Endothelial cell of umbilical vein (primary cell): ENCODE data around the gene UCKL1. TPM values are rescaled to one million over a fixed set of nuclear protein-coding genes. Genes with fewer than 3 reads are reported as not detected.

Experiments
- BruUV-seq: library from RNA; stranded (reverse); fragments of 400-500 nt; replicated peaks from 2 replicates; lab custom pipeline; 2021; lab: Mats Ljungman, UMichigan
- CTCF ChIA-PET: fragments of 300-600, 350-600 bp; sonication (Branson Sonifier 250); formaldehyde crosslinking; loops from one replicate; lab custom pipeline; 2021; ENCODE audit warnings: antibody characterized with exemption, inconsistent platforms; lab: Charles Lee
- POLR2A ChIA-PET: fragments of 300-600, 350-600 bp; sonication (Branson Sonifier 250); formaldehyde crosslinking; loops from one replicate; lab custom pipeline; 2021; ENCODE audit warnings: antibody characterized with exemption, inconsistent platforms; lab: Charles Lee
- DNase-seq: peaks from one replicate; pipeline ENCODE4 v3.0.0-alpha.2; 2011; ENCODE audit warnings: low read depth, low spot score
- FAIRE-seq: peaks from 2 replicates; lab custom pipeline; 2011; peaks lifted over from hg19 to GRCh38; lab: Jason Lieb, UNC
- H2AFZ ChIP-seq: 2 replicates; pipeline ENCODE4 v1.6.0; 2012; ENCODE audit warnings: low read depth, low read length, control low read depth, inconsistent platforms
- H3K27ac ChIP-seq: 2 replicates; pipeline ENCODE4 v1.5.1; 2011; ENCODE audit warnings: low read depth, mild to moderate bottlenecking, control low read depth, low read length, moderate library complexity; ENCODE audit not compliant: insufficient read depth
- H3K27me3 ChIP-seq, 2 experiments: 2 replicates each; pipeline versions ENCODE4 v1.6.0 to v1.6.1; 2011; ENCODE audit warnings: low read length in 2 of 2, mixed read lengths in 1 of 2; ENCODE audit not compliant: control insufficient read depth in 2 of 2, insufficient read depth in 2 of 2
- H3K36me3 ChIP-seq, 2 experiments: 2 replicates in 1 of 2; 3 replicates in 1 of 2; pipeline ENCODE4 v1.5.1; 2011; ENCODE audit warnings: low read length in 2 of 2, mild to moderate bottlenecking in 1 of 2, moderate library complexity in 1 of 2; ENCODE audit not compliant: control insufficient read depth in 2 of 2, insufficient read depth in 2 of 2; ENCODE audit errors: extremely low read depth in 1 of 2
- H3K4me1 ChIP-seq: 3 replicates; pipeline ENCODE4 v1.5.1; 2011; ENCODE audit warnings: mild to moderate bottlenecking, low read length; ENCODE audit not compliant: control insufficient read depth, insufficient read depth; ENCODE audit errors: extremely low read depth
- H3K4me2 ChIP-seq: 2 replicates; pipeline ENCODE4 v1.6.1; 2011; ENCODE audit warnings: low read length, control low read depth, mixed read lengths; ENCODE audit not compliant: insufficient read depth
- H3K4me3 ChIP-seq, 3 experiments: fragments of 200-600 bp in 1 of 3; sonication (generic), shearing (Covaris generic) in 1 of 3; replicated peaks in 1 of 3; 2 replicates each; pipeline ENCODE4 v1.5.1; 2011 to 2016; ENCODE audit warnings: control low read depth in 3 of 3, low read length in 3 of 3, mild to moderate bottlenecking in 2 of 3, inconsistent platforms in 1 of 3, low read depth in 1 of 3, moderate library complexity in 1 of 3; ENCODE audit not compliant: insufficient read depth in 1 of 3
- H3K79me2 ChIP-seq: 2 replicates; pipeline ENCODE4 v1.6.0; 2012; ENCODE audit warnings: low read length, inconsistent platforms; ENCODE audit not compliant: control insufficient read depth, insufficient read depth
- H3K9ac ChIP-seq: replicated peaks from 2 replicates; pipeline ENCODE3; 2011; ENCODE audit warnings: low read length, control low read depth; ENCODE audit not compliant: insufficient read depth; ENCODE audit errors: extremely low read depth
- H3K9me1 ChIP-seq: replicated peaks from 3 replicates; pipeline ENCODE4 v1.6.0; 2011; ENCODE audit warnings: mild to moderate bottlenecking, low read length; ENCODE audit not compliant: control insufficient read depth, insufficient read depth; ENCODE audit errors: extremely low read depth
- H3K9me3 ChIP-seq: replicated peaks from 2 replicates; pipeline ENCODE4 v1.5.1; 2012; ENCODE audit warnings: low read length, inconsistent platforms; ENCODE audit not compliant: control insufficient read depth, insufficient read depth
- H4K20me1 ChIP-seq: replicated peaks from 2 replicates; pipeline ENCODE3; 2011; ENCODE audit warnings: mild to moderate bottlenecking, low read length; ENCODE audit not compliant: control insufficient read depth, insufficient read depth; ENCODE audit errors: extremely low read depth
- EZH2 ChIP-seq: IDR thresholded peaks from 2 replicates; pipeline ENCODE4 v1.6.1; 2012; ENCODE audit warnings: borderline replicate concordance, low read depth, mild to moderate bottlenecking, moderate library complexity, low read length, inconsistent platforms; ENCODE audit not compliant: severe bottlenecking
- FOS ChIP-seq: IDR thresholded peaks from 2 replicates; pipeline ENCODE4 v1.6.1; 2011; ENCODE audit warnings: mild to moderate bottlenecking, low read length, moderate library complexity, borderline replicate concordance; ENCODE audit not compliant: insufficient read depth
- GATA2 ChIP-seq: IDR thresholded peaks from 2 replicates; pipeline ENCODE4 v1.7.0; 2011; ENCODE audit warnings: low read depth, mild to moderate bottlenecking, moderate library complexity, mixed read lengths, low read length; ENCODE audit not compliant: insufficient read length, insufficient read depth
- JUN ChIP-seq: IDR thresholded peaks from 2 replicates; pipeline ENCODE4 v1.6.1; 2011; ENCODE audit warnings: borderline replicate concordance, low read depth; ENCODE audit not compliant: insufficient read length, insufficient read depth
- MYC ChIP-seq: IDR thresholded peaks from one replicate; pipeline ENCODE4 v1.6.1; 2011; ENCODE audit warnings: mild to moderate bottlenecking, low read depth, low read length
- POLR2A ChIP-seq: IDR thresholded peaks from 2 replicates; pipeline ENCODE4 v1.6.1; 2012; ENCODE audit warnings: low read depth, mild to moderate bottlenecking, control low read depth, low read length
- POLR2AphosphoS5 ChIP-seq: IDR thresholded peaks from 2 replicates; pipeline ENCODE4 v1.6.1; 2012; ENCODE audit warnings: low read depth, mild to moderate bottlenecking, control low read depth, low read length, moderate library complexity; ENCODE audit not compliant: insufficient read depth
- dilution Hi-C: fragments of 300-500 bp; cut with MboI; formaldehyde crosslinking; loops from one replicate; pipeline ENCODE4 v1.15.0; 2019; ENCODE audit warnings: low sequenced_read_pairs; ENCODE audit not compliant: extremely low pct_ligation_motif_present
- intact Hi-C: fragments of 100-400 bp; cut with micrococcal nuclease; formaldehyde crosslinking; loops from one replicate; pipeline ENCODE4 v1.10.0; 2022
- polyA plus RNA-seq, 4 experiments: library from polyadenylated mRNA; depleted of rRNA in 3 of 4; stranded (reverse) in 3 of 4; unstranded in 1 of 4; fragments of >200 nt; gene quantifications; 2 replicates each; pipeline versions ENCODE4 v1.2.1 to v1.2.3, GENCODE V29; 2011 to 2012; ENCODE audit warnings: missing spikeins in 1 of 4
- total RNA-seq: library from RNA; stranded (reverse); gene quantifications from 2 replicates; pipeline ENCODE4 v1.2.3, GENCODE V29; 2021
- TF ChIP-seq, protein P1 (sequence below), 2 donors: IDR thresholded peaks; 1 replicate in 1 of 2; 2 replicates in 1 of 2; pipeline ENCODE4 v1.5.1; 2011; ENCODE audit warnings: low read length in 2 of 2, mild to moderate bottlenecking in 2 of 2, moderate library complexity in 2 of 2, control low read depth in 1 of 2, inconsistent platforms in 1 of 2, low read depth in 1 of 2; ENCODE audit not compliant: insufficient read depth in 1 of 2; ENCODE audit errors: extremely low read depth in 1 of 2
- TF ChIP-seq, protein P2 (sequence below): IDR thresholded peaks from 2 replicates; pipeline ENCODE4 v1.6.1; 2011; ENCODE audit not compliant: insufficient read depth, insufficient read length

UCKL1 gene
- total and polyA plus RNA-seq, 2 donors (not counting 3 experiments of a cell fraction or from before 2014, with no cell fraction given) = 51.1 to 78.8 TPM

DNA sequence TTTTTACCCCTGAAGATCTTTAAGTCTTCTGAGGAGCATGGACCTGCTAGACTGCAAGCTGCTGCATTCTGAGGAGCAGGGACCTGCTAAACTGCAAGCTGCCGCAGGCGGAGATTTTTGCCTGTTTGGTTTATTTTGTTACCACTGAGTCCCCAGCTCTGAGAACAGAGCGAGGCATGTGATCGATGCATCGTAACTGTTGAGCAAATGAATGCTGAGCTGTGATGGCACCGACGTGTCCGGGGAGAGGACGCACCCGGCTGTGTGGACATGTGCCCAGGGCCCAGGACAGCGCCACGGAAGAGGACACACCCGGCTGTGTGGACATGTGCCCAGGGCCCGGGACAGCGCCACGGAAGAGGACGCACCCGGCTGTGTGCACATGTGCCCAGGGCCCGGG lies 37.1 kb downstream of the UCKL1 start:
- dilution Hi-C loops = no loop called here
- no TSS peak for BruUV-seq
- no peak overlapping the region for H3K27ac ChIP-seq
- no peaks in the 10 kb centered on the region for H3K27me3 ChIP-seq
- no peak overlapping the region for H2AFZ ChIP-seq
- ChIA-PET POLR2A (no interaction called here), CTCF (interaction anchor here (1.1 kb wide), 1 partner anchor 13 kb away, joined by 3 read pairs; no protein-coding TSS in a partner anchor)
- FAIRE-seq = no peak
- no peak overlapping the region for H3K9ac ChIP-seq
- peaks cover 0 to 9% of the 10 kb centered on the region in 2 experiments for H3K36me3 ChIP-seq
- intact Hi-C loops = no loop called here
- no peaks in the 10 kb centered on the region for H3K9me1 ChIP-seq
- H3K79me2 ChIP-seq = peaks cover 79% of the 10 kb centered on the region
- H3K9me3 ChIP-seq = no peaks in the 10 kb centered on the region
- no peak for DNase-seq
- H3K4me2 ChIP-seq = no peak overlapping the region
- H4K20me1 ChIP-seq = peaks cover 1% of the 10 kb centered on the region
- no peaks in the 10 kb centered on the region for H3K4me1 ChIP-seq
- H3K4me3 ChIP-seq = no peak overlapping the region
- TF ChIP-seq JUN (no peak), GATA2 (no peak), FOS (no peak), MYC (no peak), POLR2AphosphoS5 (no peak), POLR2A (no peak), EZH2 (no peak)
- TF ChIP-seq, protein P1, sequence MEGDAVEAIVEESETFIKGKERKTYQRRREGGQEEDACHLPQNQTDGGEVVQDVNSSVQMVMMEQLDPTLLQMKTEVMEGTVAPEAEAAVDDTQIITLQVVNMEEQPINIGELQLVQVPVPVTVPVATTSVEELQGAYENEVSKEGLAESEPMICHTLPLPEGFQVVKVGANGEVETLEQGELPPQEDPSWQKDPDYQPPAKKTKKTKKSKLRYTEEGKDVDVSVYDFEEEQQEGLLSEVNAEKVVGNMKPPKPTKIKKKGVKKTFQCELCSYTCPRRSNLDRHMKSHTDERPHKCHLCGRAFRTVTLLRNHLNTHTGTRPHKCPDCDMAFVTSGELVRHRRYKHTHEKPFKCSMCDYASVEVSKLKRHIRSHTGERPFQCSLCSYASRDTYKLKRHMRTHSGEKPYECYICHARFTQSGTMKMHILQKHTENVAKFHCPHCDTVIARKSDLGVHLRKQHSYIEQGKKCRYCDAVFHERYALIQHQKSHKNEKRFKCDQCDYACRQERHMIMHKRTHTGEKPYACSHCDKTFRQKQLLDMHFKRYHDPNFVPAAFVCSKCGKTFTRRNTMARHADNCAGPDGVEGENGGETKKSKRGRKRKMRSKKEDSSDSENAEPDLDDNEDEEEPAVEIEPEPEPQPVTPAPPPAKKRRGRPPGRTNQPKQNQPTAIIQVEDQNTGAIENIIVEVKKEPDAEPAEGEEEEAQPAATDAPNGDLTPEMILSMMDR (IDR thresholded peaks at IDR 0.05; ENCODE audit: extremely low read depth in 1 of 2, insufficient read depth in 1 of 2, low read depth in 1 of 2, low read length in 2 of 2) = no peak
- TF ChIP-seq, protein P2, sequence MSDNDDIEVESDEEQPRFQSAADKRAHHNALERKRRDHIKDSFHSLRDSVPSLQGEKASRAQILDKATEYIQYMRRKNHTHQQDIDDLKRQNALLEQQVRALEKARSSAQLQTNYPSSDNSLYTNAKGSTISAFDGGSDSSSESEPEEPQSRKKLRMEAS = no peak
